GM19467 (cell line): Measurements from ENCODE around the gene FZD7.

Source experiments
- ATAC-seq: cut with Tn5 transposase; IDR thresholded peaks from one replicate; pipeline ENCODE4 v1.9.1; 2021; ENCODE audit warnings: mild to moderate bottlenecking, moderate library complexity; ENCODE audit not compliant: unreplicated experiment

The FZD7 gene

DNA sequence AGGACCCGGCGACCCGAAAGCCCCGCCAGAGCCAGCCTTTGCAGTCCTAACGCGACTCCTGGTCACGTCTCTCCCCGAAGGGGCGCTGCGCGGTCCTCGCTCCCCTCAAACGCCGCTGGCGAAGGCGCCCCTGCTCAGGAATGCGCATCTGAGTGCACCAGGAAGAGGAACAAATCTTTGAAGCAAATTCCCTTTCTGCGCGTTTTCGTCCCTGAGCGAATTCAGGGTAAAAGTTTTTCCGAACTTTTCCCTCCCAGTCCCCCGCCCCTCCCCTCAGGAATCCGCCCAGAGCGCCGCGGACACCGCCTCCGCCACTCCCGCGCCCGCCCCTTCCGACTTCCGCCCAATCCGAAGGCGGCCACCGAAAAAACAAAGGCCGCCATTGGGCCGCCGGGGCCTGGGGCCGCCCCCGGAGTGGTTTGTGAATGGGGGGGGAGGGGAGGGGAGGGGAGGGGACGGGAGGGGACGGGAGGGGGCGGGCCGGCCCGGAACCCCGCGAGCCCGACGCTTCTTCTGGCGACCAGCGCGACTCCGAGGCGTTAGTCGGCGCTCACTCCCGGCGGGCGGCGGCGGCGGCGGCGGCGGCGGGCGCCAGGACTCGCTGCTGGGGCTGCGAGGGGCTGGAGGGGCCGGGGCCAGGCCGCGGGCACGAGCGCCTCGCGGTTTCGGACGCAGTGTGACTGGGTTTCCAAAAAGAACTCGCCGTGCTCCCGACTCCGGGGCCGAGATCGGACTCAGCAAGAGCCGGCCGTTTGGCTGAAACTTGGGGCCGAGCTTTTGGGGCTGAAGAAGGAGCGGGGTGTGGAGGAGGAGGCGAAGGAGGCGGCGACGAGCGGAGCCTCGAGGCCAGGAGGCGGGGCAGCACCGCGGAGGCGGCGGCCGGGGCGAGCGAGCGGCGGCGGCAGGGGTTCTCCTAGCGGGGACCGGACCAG is at the start of gene FZD7:
Gene FZD7 (plus strand): TSS at position 539 of the 932 bp plus-strand sequence. CDS start 793 bp downstream, outside the sequence.
- ATAC-seq = peak; percentile 72

- no peak for ATAC-seq
These were observed 49.3 kb upstream of the FZD7 start for GRCh38 chr2:201984333-201984732.

GRCh38 chr2:201984800-201985525 is 48.7 kb upstream of the FZD7 start:
- ATAC-seq = no peak

DNA sequence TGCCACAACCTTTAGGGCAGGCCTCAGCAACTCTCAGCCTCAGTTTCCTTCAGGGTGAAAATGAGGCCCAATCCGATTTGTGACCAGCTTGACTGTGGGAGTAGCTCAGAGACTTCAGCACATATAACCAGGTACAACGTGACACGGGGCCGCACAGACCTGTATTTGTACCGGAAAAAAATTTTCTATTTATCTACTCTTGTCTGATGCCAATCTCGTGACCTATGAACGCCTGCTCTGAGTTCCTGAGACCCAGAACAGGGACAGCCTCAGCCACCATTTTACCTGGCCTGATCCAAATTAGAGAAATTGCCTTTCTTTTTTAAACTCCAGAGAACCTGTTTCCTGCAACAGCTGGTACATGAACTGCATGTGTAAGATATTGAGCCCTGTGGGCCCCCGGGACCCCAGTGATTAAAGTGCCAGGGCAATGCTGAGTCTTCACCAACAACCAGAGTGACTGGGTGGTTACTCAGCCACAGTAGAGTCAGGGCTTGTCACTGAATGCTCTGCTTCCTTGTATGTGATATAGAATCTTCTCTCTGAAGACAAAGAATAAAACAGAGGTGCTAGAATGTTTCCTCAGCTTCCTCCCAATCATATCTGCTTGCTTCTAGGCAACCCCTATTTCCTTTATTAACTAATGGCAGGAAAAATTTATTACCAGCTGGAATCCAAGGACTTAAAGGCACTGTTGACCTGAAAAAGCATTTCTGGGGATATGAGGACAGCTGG is 47.8 kb upstream of the FZD7 start:
- ATAC-seq = no peak

DNA sequence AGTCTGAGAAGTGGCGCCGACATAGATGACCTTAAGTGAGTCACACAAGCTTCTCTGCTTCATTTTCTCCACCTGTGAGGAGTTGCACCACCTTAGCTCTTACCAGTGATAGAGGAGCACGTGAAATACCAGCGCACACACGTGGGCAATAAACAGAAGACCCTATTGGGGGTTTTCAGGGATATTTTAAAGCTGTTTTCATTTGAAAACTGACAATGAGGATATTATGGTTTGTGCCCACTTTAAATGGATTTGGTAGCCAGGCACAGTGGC is 47.3 kb upstream of the FZD7 start:
- no peak for ATAC-seq

GRCh38 chr2:201987426-201987825 is 46.2 kb upstream of the FZD7 start:
- ATAC-seq = no peak

DNA sequence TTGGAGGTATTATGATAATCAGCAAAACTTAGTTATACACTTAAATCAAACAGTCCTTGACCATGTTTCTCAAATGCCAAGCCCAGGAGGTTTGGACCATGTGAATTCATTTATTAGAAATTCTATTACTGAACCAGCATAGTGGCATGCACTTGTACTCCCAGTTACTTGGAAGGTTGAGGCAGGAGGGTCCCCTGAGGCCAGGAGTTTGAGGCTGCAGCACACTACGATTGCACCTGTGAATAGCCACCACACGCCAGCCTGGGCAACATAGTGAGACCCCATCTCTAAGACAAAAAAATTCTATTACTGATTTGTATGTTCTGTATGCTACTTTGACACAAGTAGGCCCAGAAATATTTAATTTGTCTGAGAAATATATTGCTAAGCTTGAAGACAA is 43.6 kb upstream of the FZD7 start:
- no peak for ATAC-seq

DNA sequence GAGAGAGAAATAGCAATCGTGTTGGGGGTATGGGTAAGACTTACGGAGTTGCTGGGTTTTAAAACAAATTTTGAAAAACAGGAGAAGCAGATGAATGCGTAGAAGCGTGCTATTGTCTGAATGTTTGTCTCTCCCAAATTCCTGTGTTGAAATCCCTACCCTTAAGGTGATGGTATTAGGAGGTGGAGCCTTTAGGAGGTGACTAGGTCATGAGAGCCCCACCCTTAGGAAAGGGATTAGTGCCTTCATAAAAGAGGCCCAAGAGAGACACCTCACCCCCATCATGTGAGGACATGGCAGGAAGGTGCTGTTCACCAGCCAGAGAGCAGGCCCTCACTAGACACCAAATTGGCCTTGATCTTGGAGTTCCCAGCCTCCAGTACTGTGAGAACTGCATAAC is 40.7 kb upstream of the FZD7 start:
- ATAC-seq = no peak

DNA sequence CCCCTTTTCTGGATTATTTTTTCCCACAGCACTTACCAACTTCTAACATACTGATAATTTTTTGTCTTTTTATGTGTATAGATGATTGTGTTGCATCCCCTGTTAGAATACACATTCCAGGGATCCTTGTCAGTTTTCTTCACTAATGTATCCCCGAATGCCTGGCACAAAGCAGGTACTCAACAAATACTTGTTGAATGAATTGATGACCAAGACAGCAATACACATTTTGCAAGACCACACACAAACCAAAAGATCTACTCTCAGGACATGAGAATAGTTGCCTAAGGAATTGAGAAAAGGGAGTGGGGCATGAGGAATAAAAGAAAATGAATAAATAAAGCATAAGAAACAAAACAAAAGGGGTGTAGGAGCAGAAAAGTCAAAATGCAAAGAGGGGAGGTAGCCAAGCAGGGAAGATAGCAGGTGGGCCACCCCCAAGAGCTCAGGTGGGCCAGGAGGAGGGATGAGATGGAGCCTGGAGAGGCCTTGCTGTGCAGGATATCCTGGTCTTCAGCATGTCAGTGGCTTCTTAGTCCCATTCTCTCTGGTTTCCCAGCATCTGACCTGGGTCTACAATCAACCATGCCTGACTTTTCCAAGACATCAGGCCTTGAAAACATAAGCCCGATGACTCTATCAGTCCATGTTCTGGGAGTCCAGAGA is 38.5 kb upstream of the FZD7 start:
- ATAC-seq = no peak

- no peak for ATAC-seq
These were observed 37.6 kb upstream of the FZD7 start for GRCh38 chr2:201996006-201996405.

DNA sequence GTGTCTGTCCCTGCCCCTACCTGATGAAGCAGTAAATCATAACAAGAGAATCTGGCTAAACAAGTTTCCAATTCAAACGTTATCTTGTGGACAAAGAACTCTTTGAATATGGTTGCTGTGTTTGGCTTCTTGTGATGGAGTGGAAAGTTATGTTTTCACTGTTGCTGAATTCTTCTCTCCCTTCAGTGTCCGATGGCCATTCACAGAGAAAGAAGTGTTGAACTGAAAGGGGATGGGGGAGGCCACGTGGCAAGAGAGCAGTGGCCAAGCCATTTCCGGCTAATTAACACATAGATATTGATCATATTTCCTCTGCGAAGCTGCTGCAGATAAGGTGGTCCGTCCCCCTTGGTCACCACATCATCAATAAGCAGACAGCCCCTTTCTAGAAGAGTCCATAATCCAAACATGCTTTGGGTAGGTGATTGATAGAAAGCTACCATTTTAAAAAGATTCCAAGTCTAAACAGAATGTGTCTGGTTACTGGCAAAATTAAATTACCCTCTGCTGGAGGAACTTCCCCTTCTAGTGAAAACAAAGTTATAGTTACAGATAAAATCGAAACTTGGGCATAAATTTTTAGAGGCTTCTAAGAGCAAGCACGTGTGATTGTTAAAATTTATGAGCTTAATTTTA is 36.9 kb upstream of the FZD7 start:
- no peak for ATAC-seq

DNA sequence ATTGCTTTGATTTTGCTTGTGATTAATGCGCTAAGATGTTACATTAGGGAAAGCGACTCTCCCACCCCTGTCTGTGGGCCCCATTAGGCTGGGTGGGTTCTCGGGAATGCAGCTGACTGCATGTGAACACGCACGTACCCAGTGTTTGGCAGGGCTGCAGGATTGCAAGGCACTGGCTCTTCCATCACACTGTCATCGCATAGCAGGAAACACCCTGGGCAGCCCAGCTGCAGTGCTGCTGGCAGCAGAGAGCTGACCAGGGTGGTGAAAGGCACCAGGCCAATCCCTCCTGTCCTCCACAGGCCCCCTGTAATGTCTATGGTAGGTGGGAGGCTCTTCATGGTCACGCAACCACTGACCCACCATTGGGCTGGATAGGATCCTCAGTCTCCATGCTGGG is 34.4 kb upstream of the FZD7 start:
- no peak for ATAC-seq

DNA sequence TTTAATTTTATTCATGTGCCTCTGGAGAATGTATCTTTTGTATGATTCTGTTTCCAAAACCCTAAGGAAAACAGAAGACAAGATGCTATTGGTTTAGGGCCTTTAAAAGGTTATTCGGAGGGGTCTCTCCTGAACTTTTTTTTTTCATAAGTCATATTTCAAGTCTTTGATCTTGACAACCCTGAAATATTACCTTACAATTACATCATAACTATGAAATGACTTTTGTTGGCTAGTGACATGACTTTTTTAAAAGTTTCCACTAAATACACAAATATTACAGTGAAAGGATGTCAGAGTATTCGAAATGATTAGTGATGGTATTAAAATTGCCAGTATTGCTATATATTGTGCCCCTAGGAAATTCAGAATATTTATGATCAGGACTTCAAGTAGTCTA is 31.8 kb upstream of the FZD7 start:
- ATAC-seq = no peak

- no peak for ATAC-seq
These were observed 31.3 kb upstream of the FZD7 start for GRCh38 chr2:202002381-202002780.

DNA sequence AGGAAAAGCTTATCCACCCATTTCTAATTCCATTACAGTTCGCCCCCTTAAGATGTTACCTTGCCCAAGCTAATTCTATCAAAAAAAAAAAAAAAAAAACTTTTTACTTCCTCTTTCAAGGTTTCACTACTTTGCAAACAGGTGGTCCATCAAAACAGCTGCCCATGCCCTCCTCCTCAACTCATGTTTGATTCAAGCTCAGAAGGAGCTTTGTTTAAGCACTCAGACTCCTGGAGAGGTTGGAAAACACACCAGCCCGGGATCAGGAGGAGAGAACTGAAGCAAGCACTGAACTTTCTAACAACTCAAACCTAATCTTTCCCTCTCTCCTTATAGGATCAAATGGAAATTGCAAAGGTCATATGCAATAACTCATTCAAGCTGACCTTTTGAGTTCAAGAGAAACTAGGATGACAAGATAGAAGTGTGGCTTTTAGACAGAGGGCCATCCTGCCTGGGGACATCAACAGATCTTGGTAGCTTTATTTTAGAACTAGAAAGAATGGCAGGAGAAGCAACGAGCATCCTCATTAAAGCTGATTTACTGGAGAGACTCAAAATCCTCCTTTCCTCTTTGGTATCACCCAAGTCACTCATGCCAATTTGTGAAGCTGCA is 28.3 kb upstream of the FZD7 start:
- ATAC-seq = no peak

- ATAC-seq = no peak
These were observed 27.4 kb upstream of the FZD7 start for GRCh38 chr2:202006301-202006700.

DNA sequence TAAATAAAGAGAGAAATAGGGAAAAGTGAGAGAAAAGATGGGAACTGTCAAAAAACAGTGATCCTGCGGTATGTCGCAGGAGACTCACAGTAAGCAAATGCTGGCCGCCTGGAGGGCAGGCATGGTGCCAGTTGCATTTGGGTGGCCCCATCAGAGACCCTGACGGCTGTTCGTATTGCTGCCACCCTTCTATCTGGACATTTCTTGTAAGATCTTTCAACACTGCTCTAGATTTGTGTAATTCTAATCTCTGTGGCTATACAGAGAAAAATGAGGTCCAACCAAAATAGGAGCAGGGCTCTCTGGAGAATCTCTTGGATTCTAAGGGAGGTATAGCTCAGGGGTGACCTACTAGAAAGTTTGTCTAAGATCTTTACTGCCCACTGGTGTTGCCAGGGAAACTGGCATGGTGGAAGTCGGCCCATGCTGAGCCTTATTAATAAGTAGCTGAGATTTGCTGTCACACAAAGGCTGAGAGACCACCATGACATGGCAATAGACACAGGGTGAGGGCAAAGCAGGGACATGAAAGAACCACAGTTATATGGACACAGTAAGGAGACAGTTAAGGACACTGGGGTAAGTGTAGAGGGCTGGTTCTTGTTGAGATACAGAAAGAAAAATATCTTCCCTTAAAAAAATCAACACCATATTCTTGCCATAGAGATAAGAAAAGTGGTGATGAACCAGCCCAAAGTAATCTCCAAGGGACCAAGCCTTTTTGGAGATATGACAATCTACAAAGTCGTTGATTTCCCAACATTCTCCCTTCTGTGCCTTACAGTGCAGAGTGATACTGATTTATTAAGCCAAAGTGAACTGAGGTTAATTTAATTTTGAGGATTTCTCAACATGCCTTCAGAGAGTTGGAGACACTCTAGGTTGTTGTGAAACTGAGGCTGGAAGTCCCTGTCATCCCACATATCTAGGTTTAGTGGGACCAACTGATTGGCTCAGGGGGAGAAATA is 26.4 kb upstream of the FZD7 start:
- no peak for ATAC-seq

DNA sequence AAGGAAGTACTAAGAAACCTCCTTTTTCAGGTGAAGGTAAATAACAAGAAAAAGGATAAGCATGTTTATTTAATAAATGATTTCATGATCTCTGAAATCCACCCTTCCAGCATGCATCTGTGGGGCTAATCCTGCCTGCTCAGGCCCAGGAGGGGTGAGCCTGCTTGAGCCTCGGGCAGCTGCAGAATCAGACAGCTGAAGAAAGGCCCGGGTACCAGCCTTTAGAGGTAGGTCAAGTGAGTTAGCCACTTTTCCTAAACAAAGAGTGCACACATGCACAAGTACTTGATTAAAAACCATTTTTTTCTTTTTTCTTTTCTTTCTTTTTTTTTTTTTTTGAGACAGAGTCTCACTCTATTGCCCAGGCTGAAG is 25.7 kb upstream of the FZD7 start:
- ATAC-seq = no peak

- no peak for ATAC-seq
These were observed 24.6 kb upstream of the FZD7 start for GRCh38 chr2:202009019-202009481.
